Astrocyte (in vitro differentiated cells and primary cell): ENCODE data around the gene C8B. TPM values are rescaled to one million over a fixed set of nuclear protein-coding genes. Genes with fewer than 3 reads are reported as not detected.

Experiments used
- DNase-seq: peaks from one replicate; pipeline ENCODE4 v3.0.0-alpha.2; 2010; ENCODE audit warnings: low read depth
- FAIRE-seq: peaks from 2 replicates; lab custom pipeline; 2011; peaks lifted over from hg19 to GRCh38; lab: Jason Lieb, UNC
- H2AFZ ChIP-seq: 2 replicates; pipeline ENCODE4 v1.6.0; 2012; ENCODE audit warnings: low read depth, low read length, inconsistent platforms
- H3K27ac ChIP-seq: 2 replicates; pipeline ENCODE4 v1.5.1; 2011; ENCODE audit warnings: low read depth, low read length, inconsistent platforms
- H3K27me3 ChIP-seq: 2 replicates; pipeline ENCODE4 v1.6.0; 2011; ENCODE audit warnings: low read length, inconsistent platforms; ENCODE audit not compliant: insufficient read depth
- H3K36me3 ChIP-seq: 2 replicates; pipeline ENCODE4 v1.5.1; 2011; ENCODE audit warnings: low read length, inconsistent platforms; ENCODE audit not compliant: insufficient read depth
- H3K4me1 ChIP-seq: 2 replicates; pipeline ENCODE4 v1.5.1; 2011; ENCODE audit warnings: low read length, inconsistent platforms; ENCODE audit not compliant: insufficient read depth
- H3K4me2 ChIP-seq: 2 replicates; pipeline ENCODE4 v1.6.0; 2012; ENCODE audit warnings: low read length, inconsistent platforms
- H3K4me3 ChIP-seq: 2 replicates; pipeline ENCODE4 v1.5.1; 2011; ENCODE audit warnings: low read depth, mild to moderate bottlenecking, low read length, inconsistent platforms; ENCODE audit not compliant: insufficient read depth
- H3K79me2 ChIP-seq: 2 replicates; pipeline ENCODE4 v1.6.0; 2012; ENCODE audit warnings: mild to moderate bottlenecking, low read length, inconsistent platforms; ENCODE audit not compliant: insufficient read depth
- H3K9ac ChIP-seq: 2 replicates; pipeline ENCODE4 v1.6.0; 2012; ENCODE audit warnings: mild to moderate bottlenecking, low read length, inconsistent platforms
- H3K9me3 ChIP-seq: 2 replicates; pipeline ENCODE4 v1.5.1; 2012; ENCODE audit warnings: low read depth, mild to moderate bottlenecking, low read length, inconsistent platforms; ENCODE audit not compliant: insufficient read depth
- H4K20me1 ChIP-seq: 2 replicates; pipeline ENCODE4 v1.6.0; 2012; ENCODE audit warnings: low read length, inconsistent platforms; ENCODE audit not compliant: insufficient read depth
- H3K27ac Mint-ChIP-seq: one replicate; pipeline ENCODE4 v1.8.0; 2021; ENCODE audit warnings: mild to moderate bottlenecking, mixed read lengths; ENCODE audit not compliant: unreplicated experiment
- H3K27me3 Mint-ChIP-seq: one replicate; pipeline ENCODE4 v1.8.0; 2021; ENCODE audit warnings: low read depth, mixed read lengths; ENCODE audit not compliant: unreplicated experiment
- H3K36me3 Mint-ChIP-seq: one replicate; pipeline ENCODE4 v1.8.0; 2021; ENCODE audit warnings: low read depth, mixed read lengths; ENCODE audit not compliant: unreplicated experiment
- H3K4me1 Mint-ChIP-seq: one replicate; pipeline ENCODE4 v1.8.0; 2021; ENCODE audit warnings: low read depth, mixed read lengths; ENCODE audit not compliant: unreplicated experiment
- H3K4me3 Mint-ChIP-seq: one replicate; pipeline ENCODE4 v1.8.0; 2021; ENCODE audit warnings: mild to moderate bottlenecking, moderate library complexity, mixed read lengths; ENCODE audit not compliant: unreplicated experiment
- H3K9me3 Mint-ChIP-seq: one replicate; pipeline ENCODE4 v1.8.0; 2021; ENCODE audit warnings: mild to moderate bottlenecking, mixed read lengths; ENCODE audit not compliant: unreplicated experiment
- CTCF ChIP-seq: IDR thresholded peaks from 2 replicates; pipeline ENCODE4 v1.5.1; 2011; ENCODE audit warnings: low read depth, mild to moderate bottlenecking, inconsistent platforms, low read length, moderate library complexity; ENCODE audit not compliant: insufficient read depth
- EZH2 ChIP-seq: IDR thresholded peaks from 2 replicates; pipeline ENCODE4 v1.6.1; 2012; ENCODE audit warnings: mild to moderate bottlenecking, low read length, inconsistent platforms; ENCODE audit not compliant: insufficient read depth
- total RNA-seq: library from RNA; stranded (reverse); gene quantifications from 2 replicates; pipeline ENCODE4 v1.2.1, GENCODE V29; 2021

Gene C8B
- total RNA-seq, 1 donor from 2014 or later = not detected

DNA sequence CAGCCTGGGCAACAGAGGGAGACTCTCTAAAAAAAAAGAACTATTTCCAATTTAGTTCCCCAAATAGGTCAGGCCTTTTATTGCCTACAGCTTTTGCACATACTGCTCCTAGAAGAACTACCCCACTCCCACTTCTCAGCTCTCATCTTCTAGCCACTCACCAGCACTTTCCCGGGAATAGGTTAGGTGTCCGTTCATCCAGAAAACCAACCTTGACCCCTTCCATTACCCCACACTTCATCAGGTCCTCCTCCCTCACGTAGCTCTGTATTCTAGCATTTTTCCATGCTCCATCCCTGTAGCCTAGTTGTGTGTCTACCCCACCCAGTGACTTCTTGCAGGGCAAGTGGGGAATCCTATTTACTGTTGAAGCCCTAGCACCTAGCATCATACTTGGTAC lies 42.6 kb downstream of the C8B start:
- no peak overlapping the region for H2AFZ ChIP-seq
- no peak for DNase-seq
- H3K27me3 ChIP-seq = no peaks in the 10 kb centered on the region
- no peaks in the 10 kb centered on the region for H3K9me3 ChIP-seq
- H3K79me2 ChIP-seq = no peaks in the 10 kb centered on the region
- H3K27ac ChIP-seq = no peak overlapping the region
- Mint-ChIP-seq H3K36me3 (peaks cover 1% of the 10 kb centered on the region), H3K27ac (no peak overlapping the region), H3K4me1 (peaks cover 1% of the 10 kb centered on the region), H3K4me3 (no peak overlapping the region), H3K9me3 (peaks cover 6% of the 10 kb centered on the region), H3K27me3 (peaks cover 2% of the 10 kb centered on the region)
- no peaks in the 10 kb centered on the region for H3K36me3 ChIP-seq
- H3K4me2 ChIP-seq = no peak overlapping the region
- FAIRE-seq = no peak
- no peak overlapping the region for H3K4me3 ChIP-seq
- TF ChIP-seq CTCF = no peak
- no peak for TF ChIP-seq EZH2
- no peaks in the 10 kb centered on the region for H4K20me1 ChIP-seq
- no peaks in the 10 kb centered on the region for H3K4me1 ChIP-seq
- no peak overlapping the region for H3K9ac ChIP-seq

GRCh38 chr1:56922507-56922906 lies 43.3 kb downstream of the C8B start:
- H3K36me3 Mint-ChIP-seq = peaks cover 1% of the 10 kb centered on the region

More at GRCh38 chr1:56922507-56922906, 43.3 kb downstream of the C8B start:
- no peak overlapping the region for H3K27ac Mint-ChIP-seq
- no peak for DNase-seq
- peaks cover 1% of the 10 kb centered on the region for H3K4me1 Mint-ChIP-seq
- Histone ChIP-seq H3K4me2 (no peak overlapping the region), H3K36me3 (no peaks in the 10 kb centered on the region), H2AFZ (no peak overlapping the region), H3K4me3 (no peak overlapping the region), H3K4me1 (no peaks in the 10 kb centered on the region), H3K79me2 (no peaks in the 10 kb centered on the region), H3K27me3 (no peaks in the 10 kb centered on the region), H3K27ac (no peak overlapping the region), H4K20me1 (no peaks in the 10 kb centered on the region), H3K9me3 (no peaks in the 10 kb centered on the region), H3K9ac (no peak overlapping the region)
- peaks cover 2% of the 10 kb centered on the region for H3K27me3 Mint-ChIP-seq
- TF ChIP-seq CTCF = no peak
- TF ChIP-seq EZH2 = no peak
- no peak for FAIRE-seq
- peaks cover 8% of the 10 kb centered on the region for H3K9me3 Mint-ChIP-seq
- no peak overlapping the region for H3K4me3 Mint-ChIP-seq
